Erythroblast (primary cell): ENCODE data around the gene MAIP1.

Experiments used
- GATA1 ChIP-seq: IDR thresholded peaks from 2 replicates; pipeline ENCODE4 v1.6.1; 2011; ENCODE audit warnings: low read depth, mild to moderate bottlenecking, control low read depth, low read length, moderate library complexity
- POLR2A ChIP-seq: IDR thresholded peaks from 2 replicates; pipeline ENCODE4 v1.6.1; 2011; ENCODE audit warnings: mild to moderate bottlenecking, low read length

GRCh38 chr2:199946196-199946595 lies 9.2 kb upstream of the MAIP1 start:
- TF ChIP-seq POLR2A (no peak), GATA1 (no peak)
